Measurements from ENCODE around the gene LCN12. TPM values are rescaled to one million over a fixed set of nuclear protein-coding genes. Genes with fewer than 3 reads are reported as not detected.

The LCN12 gene
- total RNA-seq, 1 experiment from 2014 or later: not detected

DNA sequence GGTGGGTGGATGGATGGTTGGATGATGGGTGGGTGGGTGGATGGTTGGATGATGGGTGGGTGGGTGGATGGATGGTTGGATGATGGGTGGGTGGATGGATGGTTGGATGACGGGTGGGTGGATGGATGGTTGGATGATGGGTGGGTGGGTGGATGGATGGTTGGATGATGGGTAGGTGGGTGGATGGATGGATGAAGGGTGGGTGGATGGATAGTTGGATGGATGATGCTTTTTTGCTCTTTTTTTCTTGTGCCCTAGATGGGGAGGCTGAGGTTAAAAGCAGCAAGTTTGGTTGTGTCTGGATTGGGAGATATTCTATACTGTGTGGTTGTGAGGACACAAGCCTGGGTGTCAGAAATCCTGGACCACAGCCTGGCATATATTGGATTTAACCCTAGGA, 5.4 kb downstream of the LCN12 start:
- no peak for DNase-seq (ENCODE audit: low read depth)

GRCh38 chr9:136957901-136958300, 5.8 kb downstream of the LCN12 start:
- DNase-seq (ENCODE audit: low read depth): no peak

GRCh38 chr9:136958473-136958872, 6.4 kb downstream of the LCN12 start:
- DNase-seq (ENCODE audit: low read depth): no peak

DNA sequence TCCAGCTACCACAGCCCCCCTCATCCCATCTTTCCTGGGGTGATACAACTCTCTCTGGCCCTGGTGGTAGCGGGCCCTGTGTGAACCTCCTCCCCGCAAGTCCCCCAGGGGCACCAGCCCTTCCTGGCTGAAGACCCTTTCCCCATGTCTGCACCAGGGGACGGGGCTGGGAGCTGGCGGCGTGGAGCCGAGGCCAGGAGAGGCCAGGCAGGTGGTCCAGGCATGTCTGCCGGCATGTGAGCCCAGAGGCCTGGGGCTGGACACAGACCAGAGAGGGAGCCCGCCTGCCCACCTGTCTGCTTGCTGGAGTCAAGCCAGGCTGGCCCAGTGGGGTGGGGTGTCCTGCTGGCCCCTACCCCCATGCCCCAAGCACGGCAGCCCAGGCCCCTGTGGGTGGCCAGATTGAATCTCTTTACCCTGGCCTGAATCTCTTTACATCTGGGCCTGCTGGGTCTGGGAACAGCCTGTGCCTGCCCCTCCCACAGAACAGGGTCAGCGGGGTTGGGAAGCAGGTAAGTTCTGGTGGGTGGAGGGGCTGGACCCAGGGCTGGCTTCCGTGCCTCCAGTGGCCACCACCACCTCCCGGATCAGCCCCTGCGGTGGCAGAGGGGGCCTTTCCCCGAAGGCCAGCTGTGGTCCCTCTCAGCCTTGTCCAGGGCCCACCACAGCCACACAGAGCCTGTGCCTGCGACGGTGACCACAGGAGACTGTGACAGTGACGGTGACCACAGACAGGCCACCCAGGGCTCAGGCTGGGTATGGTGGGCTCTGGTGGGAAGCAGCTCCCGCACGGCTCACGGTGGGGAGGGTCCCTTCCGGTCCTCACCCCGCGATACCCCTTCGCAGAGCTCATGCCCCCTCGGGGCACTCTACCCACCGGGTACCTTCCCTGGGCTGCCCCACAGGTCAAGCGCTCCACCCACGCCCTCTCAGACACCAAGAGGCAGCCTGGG, 7.1 kb downstream of the LCN12 start:
- no peak for DNase-seq (ENCODE audit: low read depth)

DNA sequence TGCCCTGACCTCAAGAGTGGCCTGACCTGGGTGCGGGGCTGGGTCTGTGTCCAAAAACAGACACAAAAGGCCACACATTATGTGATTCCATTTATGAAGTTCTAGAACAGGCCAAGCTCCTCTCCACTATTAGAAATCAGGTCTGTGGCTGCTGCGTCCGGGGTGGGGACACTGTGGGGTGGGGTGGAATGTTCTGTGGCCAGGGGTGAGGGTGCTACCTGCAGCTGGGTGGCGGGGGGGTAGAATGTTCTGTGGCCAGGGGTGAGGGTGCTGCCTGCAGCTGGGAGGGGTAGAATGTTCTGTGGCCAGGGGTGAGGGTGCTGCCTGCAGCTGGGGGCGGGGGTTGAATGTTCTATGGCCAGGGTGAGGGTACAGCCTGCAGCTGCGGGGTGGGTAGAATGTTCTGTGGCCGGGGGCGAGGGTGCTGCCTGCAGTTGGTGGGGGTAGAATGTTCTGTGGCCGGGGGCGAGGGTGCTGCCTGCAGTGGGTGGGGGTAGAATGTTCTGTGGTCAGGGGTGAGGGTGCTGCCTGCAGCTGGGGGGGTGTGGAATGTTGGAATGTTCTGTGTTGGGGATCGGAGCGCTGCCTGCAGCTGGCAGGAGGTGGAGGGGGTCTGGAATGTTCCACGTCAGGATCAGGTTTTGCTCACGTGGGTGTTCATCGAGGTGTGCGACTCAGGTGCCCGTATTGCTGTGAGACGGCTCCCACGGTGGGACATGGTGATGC, 8.3 kb downstream of the LCN12 start:
- no peak for DNase-seq (ENCODE audit: low read depth)

- DNase-seq (ENCODE audit: low read depth): no peak
These were observed 8.8 kb downstream of the LCN12 start for GRCh38 chr9:136960938-136961275.

- DNase-seq (ENCODE audit: low read depth): no peak
These were observed 9.4 kb downstream of the LCN12 start for GRCh38 chr9:136961279-136962065.

DNA sequence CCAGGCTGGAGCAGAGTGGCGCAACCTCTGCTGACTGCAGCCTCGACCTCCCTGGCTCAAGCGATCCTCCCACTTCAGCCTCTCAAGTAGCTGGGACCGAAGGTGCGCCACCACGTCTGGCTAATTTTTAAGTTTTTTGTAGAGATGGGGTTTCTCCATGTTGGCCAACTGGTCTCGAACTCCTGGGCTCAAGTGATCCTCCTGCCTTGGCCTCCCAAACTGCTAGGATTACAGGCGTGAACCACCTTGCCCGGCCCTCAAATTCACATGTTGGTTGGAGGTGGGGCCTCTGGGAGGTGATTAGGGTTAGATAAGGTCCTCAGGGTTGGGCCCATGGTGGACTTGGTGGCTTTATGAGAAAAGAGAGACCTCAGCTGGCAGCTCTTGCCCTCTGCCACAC, 10.1 kb downstream of the LCN12 start:
- no peak for DNase-seq (ENCODE audit: low read depth)

- DNase-seq (ENCODE audit: low read depth): no peak
These were observed 10.7 kb downstream of the LCN12 start for GRCh38 chr9:136962701-136963248.

DNA sequence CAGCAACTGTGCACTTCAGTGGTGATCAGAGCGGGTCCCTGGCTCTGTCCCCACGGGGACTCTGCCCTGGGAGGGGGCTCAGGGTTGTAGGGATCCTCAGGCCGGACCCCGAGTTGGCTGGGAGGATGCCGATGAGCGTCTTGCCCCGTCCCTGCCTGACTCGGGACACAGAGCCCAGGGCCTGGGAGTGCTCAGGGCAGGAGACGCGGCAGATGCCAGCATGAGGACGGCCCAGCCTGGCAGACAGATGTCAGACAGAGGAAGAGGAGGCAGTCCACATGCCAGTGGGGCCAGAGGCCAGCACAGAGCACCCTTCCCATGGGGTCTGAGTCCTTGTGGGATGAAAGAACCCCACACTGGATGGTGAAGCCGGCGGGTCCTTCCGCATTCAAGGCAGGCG, 11.3 kb downstream of the LCN12 start:
- DNase-seq (ENCODE audit: low read depth): no peak

DNA sequence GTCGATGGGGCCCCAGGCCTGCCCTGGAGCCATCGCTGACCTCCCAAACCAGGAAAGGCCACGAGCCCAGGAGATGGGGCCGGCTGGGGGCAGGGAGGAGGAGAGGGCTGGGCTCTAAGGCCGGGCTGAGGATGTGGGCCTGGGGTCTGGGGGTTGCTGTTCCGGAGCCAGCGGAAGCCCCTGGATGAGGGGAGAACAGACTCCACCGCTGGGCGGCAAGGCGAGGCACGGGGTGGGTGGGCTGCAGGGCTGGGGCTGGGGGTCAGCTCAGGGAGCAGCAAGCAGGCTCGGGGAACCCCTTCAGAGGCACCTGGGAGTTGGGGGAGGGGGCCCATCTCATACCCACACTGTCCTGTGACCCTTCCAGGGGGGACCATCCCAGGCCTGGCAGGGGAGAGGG, 11.7 kb downstream of the LCN12 start:
- DNase-seq (ENCODE audit: low read depth): no peak

GRCh38 chr9:136964171-136964689, 12.2 kb downstream of the LCN12 start:
- no peak for DNase-seq (ENCODE audit: low read depth)

GRCh38 chr9:136964833-136965422, 12.9 kb downstream of the LCN12 start:
- no peak for DNase-seq (ENCODE audit: low read depth)

- DNase-seq (ENCODE audit: low read depth): peak; percentile 31
These were observed 13.9 kb downstream of the LCN12 start for GRCh38 chr9:136965771-136966484.

- DNase-seq (ENCODE audit: low read depth): no peak
These were observed 16.5 kb downstream of the LCN12 start for GRCh38 chr9:136968333-136969127.

GRCh38 chr9:136969150-136969549, 17.1 kb downstream of the LCN12 start:
- no peak for DNase-seq (ENCODE audit: low read depth)

GRCh38 chr9:136969774-136970173, 17.7 kb downstream of the LCN12 start:
- no peak for DNase-seq (ENCODE audit: low read depth)

DNA sequence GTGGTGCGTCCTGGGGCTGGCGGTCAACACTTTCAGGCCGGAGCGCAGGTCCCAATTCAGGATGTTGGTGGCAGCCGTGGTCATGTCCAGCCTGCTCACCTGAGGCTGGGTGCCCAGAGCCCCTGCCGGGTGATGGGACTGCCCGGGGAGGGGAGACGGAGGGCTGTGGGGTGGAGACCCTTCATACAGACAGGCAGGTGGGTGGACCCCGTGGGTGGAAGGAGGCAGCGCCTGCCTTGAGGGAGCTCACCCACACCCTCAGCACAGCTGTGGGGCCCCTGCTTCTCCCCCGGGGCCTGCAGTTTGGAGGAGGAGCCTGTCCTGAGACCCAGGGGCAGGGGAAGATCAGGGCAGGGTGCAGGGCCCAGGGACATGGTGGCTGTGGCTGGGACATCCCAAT, 18.3 kb downstream of the LCN12 start:
- DNase-seq (ENCODE audit: low read depth): no peak

- DNase-seq (ENCODE audit: low read depth): no peak
These were observed 19.7 kb downstream of the LCN12 start for GRCh38 chr9:136971746-136972145.

DNA sequence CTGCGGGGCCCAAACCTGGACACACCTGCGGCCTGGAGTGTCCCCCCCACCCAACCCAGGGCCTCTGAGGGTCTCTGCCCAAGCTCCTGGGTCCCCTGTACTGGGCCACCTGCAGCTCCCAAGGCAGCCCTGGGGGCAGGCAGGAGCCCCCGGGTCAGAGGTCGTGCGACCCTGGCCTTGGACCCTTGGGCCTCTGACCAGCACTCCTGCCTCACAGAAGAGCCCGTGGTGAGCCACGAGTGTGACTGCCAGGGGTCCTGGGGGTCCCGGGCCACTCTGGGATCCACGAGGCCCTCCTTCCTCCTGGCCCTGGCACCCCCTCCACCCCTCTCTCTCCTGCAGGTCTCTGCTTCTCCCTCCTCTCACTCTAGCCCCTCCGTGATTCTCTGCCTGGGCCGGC, 20.3 kb downstream of the LCN12 start:
- DNase-seq (ENCODE audit: low read depth): no peak

Measured in M059J (cell line).